Activated T-cell treated with anti-CD3 and anti-CD28 coated beads, Interleukin-2, amount 50 U/mL, for 1 hour (primary cell): ENCODE measurements around the gene PLEKHM3.

Experiments
- DNase-seq: peaks from one replicate; pipeline ENCODE4 v3.0.0-alpha.2; 2020

The PLEKHM3 gene

DNA sequence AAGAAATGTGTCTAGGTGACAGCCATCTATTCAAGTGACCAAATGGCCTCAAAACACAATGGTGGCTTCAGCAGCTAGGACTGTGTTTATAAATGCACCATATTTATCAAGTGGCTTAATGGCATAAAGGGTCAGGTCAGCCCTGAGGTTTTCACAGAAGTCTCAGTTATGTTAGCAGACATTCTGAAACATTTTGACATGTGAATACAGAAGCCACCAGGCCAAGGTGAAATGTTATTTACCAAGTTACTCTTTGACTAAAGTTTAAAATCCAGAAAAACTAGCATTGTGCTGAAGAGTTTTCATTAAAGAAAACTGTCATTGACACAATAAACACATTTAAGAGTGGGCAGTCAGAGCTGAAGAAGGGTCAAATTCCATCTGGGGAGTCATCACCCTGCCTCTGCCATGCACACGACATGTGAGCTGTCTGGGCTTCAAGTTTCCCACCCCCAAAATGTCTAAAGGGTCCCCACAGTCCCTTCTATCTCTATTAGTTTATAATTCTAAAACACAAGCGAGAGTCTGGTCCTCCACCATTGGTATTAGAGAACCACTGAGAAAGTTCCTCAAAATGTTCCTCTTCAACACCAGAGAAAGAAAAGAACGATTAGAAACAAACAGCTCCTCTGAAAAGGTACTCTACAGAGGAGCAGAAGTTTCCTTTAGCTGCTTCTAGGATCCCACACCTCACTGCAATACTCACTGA is 178.1 kb downstream of the PLEKHM3 start:
- DNase-seq: no peak

DNA sequence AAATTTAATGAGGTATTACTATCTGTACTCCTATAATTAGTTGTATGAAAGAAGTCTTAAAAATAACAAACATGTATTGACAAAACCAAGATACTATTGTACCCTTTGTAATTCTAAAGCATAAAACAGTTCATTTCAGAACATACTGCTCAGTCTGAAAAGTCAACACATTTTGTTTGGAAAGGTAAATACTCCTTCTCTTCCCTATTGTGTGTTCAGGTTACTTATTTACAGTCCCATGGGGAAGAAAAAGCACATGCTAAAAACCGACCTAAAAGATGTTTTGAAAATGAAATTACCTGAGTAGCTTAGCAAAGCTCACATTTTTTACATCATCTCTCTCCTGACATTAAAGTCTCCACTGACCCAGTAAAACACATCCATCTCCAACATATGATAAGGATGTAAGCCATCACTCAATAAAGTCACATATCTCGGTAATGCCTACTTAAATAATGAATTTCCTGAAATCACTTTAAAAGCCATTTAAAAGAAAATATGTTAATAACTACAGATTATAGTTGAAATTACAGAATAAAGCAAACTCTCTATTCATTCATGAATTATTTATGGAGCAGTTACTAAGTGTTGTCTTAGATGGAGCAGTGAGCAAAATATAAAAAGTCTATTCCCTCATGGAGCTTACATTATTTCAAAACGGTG is 180.0 kb downstream of the PLEKHM3 start:
- DNase-seq: no peak

DNA sequence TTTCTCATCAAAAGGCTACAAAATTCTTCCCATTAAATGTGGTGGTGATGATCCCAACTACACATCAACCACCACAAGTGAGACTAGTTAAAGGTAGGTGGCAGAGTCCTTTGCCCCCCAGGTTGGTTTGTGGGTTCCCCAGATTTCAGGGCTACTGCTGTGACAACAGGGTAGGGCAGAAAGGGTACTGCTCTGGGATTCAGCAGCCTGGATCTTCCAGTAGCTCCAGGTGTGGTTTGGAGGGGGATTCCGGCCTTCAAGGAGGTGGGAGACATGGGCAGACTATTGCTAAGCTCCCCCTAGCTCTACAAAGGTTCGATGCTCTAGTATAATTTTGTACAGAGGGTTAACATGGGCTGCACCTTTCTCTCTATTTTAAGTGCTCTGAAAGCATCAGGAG is 180.7 kb downstream of the PLEKHM3 start:
- no peak for DNase-seq

DNA sequence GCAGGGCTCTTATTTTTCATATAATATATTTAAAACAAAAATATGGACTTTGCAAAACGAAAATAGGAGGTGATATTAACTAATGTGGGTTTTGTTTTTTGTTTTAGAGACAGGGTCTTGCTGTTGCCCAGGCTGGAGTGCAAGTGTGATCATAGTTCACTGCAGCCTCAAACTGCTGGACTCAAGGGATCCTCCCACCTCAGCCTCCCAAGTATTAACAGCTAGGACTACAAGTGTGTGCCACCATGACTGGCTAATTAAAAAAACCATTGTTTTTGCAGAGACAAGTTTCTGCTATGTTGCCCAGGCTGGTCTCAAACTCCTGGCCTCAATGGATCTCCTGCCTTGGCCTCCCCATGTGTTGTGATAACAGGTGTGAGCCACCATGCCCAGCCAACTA is 185.2 kb downstream of the PLEKHM3 start:
- DNase-seq: no peak

DNA sequence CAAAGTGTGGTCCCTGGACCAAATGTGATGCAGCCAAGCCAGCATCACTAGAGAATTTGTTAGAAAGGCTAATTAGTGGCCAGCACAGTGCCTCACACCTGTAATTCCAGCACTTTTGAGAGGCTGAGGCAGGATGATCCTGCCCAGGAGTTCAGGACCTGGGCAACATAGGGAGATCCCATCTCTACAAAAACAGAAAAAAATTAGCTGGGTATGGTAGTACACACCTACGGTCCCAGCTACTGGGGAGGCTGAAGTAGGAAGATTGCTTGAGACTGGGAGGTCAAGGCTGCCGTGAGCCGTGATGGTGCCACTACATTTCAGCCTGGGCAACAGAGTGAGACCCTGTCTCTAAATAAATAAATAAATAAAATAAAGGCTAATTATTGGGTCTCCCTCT is 185.8 kb downstream of the PLEKHM3 start:
- no peak for DNase-seq

DNA sequence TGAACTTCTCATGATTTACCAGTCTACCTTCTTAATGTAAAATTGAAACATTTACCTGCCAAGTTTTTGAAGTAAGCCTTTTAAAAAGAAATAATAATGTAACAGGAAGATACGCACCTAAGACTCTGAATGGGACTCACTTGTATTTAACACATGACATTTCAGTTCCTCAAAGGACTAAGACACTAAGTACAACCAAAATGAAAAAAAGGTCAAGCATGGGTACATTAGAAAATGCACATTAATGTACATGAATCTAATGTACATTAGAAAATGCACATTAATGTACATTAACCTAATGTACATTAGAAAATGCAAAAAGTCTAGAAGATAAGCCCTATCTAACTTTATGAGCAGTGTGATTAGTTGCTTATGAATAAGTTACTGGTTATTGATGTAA is 186.3 kb downstream of the PLEKHM3 start:
- no peak for DNase-seq

DNA sequence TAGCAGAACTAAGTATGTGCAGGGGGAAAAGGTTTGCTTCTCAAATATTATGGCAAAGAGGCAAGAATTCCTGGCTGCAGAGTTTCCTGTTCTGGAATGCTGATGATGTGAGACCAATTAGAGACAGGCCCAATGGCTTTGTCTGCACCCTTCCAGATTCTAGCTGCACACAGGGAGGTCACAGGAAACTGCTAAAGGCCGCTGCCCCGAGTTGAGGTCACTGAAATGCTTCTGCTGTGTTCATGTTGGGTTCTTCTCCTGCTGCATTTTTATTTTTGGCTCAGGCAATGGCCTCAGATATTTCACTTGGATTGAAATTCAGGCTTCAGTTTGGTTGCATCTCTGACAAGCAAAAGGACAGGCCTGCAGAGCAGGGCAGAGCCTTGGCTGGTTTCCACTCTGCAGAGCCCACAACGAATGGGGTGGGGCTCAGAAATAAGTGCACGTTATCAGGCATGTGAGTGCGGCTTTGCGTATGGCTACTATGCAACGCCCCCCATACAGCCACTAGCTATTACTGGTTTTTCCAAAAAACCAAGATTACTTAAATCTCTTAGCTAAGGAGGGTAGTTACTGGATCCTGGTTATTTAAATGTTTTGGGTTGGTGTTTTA is 188.7 kb downstream of the PLEKHM3 start:
- no peak for DNase-seq

DNA sequence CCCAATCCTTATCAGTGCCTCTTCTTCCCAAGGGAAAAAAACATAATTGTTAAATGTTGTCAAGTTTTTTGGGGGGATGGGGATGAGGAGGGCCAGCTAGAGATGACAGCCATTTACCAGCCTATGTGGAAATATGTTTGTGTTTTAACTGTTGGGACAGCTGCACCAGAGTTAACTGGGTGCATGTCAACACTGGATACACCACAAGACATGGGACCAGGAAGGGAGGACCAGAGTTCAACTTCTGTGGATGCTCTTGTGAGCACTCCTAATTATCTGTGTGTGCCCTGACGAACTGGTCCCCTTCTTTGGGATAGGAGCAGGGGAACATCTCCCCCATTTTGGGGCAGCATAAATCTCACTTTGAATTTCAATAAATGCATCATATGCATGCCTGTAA is 189.5 kb downstream of the PLEKHM3 start:
- no peak for DNase-seq

DNA sequence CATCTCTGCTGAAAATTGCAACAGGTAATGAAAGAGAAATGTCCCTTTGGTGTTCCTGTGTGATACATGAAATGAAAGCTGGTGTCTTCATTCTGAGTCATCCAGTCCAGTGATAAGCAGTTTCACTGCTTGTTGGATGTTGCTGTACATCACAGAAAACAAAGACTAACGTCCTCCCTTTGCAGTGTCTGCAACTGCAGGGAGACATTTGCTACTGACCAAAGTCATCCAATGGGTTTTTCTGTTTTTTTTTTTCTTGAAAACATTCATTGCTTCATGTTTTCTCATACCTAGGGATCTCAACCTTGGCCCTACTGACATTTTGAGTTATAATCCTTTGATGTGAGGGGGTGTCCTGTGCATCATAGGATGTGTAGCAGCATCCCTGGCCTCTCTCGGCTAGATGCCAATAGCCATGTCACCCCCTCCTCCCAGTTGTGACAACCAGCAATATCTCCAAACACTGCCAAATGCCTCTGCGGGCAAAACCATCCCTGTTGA is 192.0 kb downstream of the PLEKHM3 start:
- DNase-seq: no peak

DNA sequence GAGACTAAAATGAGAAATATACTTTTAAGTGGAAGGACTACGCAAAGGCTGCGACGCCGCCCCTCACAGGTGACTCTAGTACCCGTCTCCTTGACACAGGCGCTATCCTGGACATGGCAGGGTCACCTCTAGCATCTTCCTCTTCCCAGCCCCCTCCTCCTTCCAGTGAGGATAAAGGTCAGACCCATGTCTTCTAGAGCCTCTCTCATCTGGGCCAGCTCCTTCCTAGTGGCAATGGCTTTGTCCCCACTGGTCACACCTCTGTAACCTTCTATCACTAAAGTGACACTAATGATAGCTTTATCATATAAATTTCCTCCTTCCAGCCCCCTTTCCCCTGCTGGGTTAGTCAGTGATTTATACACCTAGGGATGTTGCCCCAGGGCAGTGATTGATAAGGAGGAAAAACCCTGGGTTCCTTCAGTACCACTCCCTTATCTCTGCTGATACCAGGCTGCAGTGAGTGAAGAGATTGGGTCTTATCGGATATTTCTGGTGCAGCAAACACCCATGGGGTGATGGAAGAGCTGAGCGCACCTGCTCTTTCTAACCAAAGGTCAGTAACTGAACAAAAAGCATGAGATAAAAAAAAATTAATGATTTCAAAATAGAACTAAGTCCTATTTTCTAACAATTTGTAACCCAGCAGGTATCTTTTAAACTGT is 193.6 kb downstream of the PLEKHM3 start:
- no peak for DNase-seq

DNA sequence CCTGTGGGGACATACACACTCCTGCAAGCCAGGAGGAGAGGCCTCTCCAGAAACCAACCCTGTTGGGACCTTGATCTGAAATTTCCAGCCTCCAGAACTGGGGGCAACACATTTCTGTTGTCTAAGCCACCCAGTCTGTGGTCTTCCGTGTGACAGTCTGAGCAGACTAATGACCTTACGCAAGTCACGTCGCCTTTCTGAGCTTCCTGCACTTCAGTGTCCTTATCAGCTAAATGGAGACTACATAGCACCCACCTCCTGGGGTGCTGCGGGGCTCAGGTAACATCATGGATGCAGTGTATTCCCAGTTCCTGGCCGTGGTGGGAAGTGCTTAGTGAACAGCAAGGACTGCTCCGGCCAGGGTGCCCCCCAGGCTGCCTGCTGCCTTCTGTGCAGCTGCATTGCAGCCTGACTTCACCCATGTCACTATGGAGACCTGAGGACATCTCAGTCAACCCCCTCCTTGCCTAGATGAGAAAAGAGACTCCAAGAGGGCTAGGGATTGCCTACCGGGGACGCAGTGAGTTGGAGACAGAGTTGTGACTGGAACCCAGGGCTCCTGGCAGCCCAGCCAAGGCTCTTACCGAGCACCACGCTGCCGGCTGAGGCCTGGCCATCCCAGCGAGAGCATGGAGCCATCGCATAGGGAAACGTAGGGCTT is 194.4 kb downstream of the PLEKHM3 start:
- no peak for DNase-seq

DNA sequence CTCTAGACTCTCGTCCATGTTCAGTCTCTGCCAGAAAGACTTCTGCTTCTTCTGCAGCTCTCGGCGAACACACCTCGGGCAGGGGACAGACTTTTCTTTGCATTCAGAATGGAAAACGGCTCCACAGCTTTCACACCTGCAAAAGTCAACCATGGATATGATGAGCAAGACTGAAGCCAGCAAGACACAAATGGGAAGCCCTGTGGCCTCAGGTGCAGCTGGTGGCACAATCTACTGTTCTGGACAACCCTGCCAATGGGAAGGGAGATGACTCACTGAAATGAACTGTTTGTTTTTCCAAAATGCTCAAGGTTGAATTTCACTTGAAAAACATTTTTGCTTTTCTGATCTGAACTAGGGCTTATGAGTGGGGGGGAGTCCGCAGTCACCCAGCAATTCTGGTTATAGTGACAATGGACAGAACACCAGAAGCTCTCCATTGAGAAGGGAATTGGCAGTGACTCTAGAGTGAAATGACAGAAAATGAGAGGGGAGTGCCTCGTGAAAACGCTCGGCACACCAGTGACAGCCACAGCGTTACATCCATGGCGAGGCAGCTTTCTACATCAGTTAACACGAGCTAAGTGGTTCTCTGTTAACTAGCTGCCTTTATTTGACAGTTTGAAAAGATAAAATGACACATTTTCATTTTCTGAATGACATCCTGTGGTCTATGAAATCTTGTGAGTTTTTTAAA is 196.8 kb downstream of the PLEKHM3 start:
- DNase-seq: no peak

DNA sequence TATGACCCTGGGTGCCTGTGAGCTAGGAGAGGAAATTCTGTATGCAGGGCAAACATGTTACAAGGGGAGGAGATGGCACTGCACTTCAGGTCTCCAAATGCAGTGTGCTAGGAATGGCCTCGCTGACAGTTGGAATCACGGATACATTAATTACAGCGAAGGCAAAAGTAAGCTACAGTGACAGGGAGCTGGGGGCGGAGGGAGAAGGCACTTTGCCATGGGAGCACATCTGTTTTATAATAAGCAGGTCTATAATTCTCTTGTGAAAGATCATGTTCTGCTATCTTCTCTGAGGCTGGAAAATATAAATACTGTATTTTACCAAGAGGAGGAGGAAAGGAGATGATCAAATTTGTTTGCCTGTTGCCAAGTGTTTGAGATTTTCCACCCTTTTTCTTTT is 199.3 kb downstream of the PLEKHM3 start:
- DNase-seq: no peak

DNA sequence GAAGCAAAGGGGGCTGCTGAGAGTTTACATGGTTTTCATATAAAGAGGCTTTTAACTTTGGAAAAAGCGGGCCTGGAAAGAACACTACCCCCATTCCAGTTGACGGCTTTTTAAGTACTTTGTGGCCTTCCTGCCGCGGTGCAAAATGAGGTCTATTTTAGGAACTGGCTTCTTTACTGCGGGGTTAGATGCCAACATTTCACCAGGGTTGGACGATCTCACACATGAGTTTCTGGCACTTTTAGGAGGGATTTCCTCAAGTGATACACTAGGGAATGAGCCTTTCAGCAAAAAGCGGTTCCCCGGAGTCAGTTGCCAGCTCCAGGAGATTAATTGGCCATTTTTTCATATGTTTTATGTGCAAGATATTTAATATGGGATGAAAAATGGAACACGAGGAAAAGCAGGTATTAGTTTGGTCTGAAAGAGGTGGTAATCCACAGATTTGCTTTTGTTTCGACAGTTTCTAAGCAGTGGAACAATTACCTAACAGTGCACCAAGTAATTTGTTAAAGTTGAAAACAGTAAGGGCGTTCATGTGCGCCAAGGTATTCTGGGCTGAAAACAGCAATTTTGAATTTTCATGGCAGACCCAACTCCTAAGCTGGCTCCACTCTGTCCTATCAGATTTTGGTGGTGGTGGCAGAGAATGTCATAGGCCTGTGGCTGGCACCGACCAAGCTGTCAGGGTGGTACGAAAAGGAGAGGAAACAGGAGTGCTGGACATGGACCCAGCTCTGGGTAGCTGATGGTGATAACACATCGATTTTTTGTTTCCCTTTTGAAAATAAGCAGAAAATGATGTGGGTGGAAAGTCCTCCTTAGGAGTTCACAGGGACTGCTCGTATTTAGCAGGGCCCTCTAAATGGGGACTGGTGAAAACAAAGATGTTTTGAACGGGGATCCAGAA is 200.0 kb downstream of the PLEKHM3 start:
- DNase-seq: no peak

DNA sequence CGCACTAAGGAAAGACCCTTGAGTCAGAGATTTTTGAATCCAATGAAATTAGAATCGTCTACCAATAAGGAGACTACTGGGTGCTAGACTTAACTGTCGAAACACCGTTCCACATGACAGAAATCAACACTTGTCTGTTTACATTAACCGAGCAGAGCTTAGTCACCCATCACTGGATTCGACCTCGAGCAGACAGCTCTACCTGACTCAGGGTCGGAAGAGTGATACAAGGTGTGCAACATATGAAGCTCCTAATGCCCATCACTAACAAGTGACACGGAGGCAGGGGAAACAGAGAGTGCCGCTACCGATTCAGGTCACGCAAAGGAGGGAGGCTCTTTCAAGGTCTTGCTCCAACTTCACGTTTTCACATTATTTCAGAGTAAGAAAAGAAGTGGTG is 201.5 kb downstream of the PLEKHM3 start:
- DNase-seq: no peak

DNA sequence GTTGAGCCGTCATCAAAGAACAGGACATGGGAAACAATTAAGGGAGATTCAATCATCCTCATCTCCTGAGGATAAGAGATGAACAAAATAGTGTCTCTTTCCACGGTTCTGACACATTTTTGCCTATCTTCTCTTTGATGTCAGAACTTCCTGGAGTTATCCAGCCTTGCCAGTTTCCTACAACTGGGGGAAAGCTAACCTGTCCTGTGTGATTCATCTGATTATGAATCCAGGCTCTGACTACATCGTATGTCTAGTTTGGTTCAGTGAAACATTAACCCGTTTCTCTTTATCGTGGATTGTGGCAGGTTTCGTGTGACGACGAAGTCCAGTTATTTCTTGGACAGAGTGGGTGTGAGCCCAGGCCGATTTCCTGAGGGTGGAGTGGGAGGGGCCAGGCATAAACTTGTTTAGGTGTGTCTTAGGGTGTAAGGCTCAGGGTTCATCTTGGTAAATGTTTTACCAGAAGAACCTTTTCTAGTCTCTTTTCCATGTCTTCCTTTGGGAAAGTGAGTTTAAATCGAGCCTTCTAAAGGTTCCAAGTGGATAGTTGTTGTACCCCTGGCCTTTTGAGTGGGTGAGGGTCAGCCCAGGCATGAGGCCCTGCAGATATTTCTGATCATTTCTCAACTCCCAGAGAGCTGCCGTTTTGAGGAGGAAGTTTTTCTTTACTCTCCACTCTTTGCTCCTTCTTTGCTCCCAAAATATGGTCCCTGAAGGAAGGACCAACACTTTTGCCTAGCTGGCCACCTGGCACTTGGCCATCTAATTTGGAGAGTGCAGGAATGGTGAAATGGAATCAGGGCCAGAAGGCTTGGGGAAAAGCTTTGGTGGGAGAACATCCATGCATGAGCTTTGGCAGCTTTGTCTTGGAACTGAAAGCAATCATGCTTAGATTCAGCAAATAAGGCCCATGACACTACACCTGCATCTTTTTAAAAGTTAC is 205.2 kb downstream of the PLEKHM3 start:
- no peak for DNase-seq

DNA sequence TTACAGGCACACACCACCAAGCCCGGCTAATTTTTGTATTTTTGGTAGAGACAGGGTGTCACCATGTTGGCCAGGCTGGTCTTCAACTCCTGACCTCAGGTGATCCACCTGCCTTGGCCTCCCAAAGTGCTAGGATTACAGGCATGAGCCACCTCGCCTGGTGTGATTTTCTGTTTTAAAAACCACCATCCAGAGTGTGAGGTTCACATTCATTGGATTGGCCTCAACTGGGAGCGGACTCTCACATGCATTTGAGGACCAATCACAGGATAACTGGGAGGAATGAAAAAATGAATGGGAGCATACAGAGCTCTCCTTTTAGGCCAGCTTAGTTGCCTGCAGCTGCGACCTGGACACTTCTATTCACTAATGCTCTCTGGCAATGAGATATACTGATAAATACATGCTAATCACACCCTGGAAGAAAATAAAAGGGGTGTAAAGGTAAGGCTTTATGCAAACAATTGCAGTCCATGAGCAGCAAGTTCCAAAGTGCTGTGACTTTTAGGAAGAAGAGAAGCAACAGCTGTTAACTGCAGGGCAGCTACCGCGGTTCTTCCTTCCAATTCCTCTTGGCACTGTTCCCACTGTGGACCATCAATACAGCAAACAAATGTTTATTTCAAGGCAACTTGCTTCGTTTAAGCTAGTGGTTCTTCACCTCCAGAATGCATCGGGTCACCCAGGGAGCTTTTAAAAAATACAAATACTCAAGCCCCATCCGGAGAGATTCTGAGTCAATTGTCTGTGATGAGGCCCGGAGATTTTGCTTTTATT is 206.1 kb downstream of the PLEKHM3 start:
- no peak for DNase-seq

DNA sequence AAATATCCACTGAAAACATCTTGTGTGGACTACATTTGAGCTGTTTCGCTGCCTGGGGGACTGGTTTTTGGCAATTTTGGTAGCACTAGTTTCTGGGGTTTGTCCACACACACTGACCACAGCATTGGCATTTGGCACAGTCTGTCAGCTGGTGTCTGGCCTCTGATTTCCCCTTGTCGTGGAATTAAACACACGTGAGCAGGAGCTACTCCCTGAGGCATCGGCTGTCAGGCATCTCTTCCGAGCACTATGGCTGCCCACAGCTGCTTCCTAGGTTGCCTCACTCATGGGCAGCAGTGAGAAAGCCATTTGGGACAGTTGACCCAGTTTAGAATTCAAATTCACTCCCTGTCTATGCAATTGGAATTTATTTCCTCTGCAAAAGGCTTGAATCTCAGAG is 208.8 kb downstream of the PLEKHM3 start:
- no peak for DNase-seq

DNA sequence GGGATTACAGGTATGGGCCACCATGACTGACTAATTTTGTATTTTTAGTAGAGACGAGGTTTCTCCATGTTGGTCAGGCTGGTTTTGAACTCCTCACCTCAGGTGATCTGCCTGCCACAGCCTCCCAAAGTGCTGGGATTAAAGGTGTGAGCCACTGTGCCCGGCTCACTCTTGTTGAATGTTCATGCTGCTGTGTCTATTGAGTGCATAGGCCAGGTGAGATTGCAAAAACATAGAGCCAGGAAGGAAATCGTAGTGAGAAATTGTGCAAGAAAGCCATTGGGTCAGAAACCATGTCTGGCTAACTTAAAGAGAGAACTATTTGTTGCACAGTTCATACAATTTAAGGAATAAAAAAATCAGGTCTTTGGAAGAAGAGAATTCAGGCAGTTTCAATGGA is 210.1 kb downstream of the PLEKHM3 start:
- no peak for DNase-seq
